Right ventricle myocardium inferior (tissue), 1 donor: Measurements from ENCODE around the gene RAB26. TPM values are rescaled to one million over a fixed set of nuclear protein-coding genes. Genes with fewer than 3 reads are reported as not detected.

Source experiments
- ATAC-seq: fragments of 200-7000 bp; cut with Tn5 transposase; one replicate; pipeline ENCODE4 v1.9.1; 2020; ENCODE audit warnings: mild to moderate bottlenecking, moderate library complexity
- DNase-seq: peaks from one replicate; pipeline ENCODE4 v3.0.0; 2021; ENCODE audit errors: missing footprints
- intact Hi-C: fragments of 100-400 bp; cut with DNase I; formaldehyde crosslinking; loops from one replicate; pipeline ENCODE4 v1.11.0; 2022
- total RNA-seq: library from RNA; stranded (reverse); fragmentation: NEBNext Ultra II Directional; extraction: Animal tissue kit (Norgen Biotek cat#: 25700); gene quantifications from one replicate; pipeline ENCODE4 v1.2.1, GENCODE V29; 2021
- donor health status: DM: no; HTN: yes; CAD: no; lungs with severe emphysema.

RAB26 gene
- total RNA-seq, 1 donor from 2014 or later, result 0.87 TPM

DNA sequence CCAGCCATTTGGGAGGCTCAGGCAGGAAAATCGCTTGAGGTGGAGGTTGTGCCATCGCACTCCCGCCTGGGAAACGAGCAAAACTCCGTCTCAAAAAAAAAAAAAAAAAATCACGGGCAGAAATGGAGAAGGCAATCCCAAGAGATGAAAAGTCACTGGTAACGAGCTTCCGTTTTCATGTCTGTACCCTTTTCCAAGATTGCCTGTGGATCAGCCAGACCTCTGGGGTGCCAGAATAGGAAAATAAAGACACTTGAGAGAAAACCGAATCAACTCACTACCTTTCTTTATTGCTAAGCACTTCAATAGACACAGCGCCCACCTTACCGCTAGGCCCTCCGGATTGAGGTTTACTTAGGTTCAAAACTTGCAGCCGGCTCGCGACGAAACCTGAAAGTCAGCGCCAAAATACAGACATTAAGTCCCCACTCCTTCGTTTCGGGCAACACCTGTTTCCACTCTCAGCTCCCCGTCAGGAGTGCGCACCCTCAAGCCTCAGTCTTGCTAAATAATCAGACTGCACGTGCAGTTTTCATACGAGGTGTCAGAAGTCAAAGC, 6.2 kb downstream of the RAB26 start:
- no peak for ATAC-seq
- intact Hi-C loops, result loop anchor here (5.0 kb wide), 2 partner anchors 53 to 98 kb away; partner anchors contain the start of genes ECI1 and MLST8
- no peak for DNase-seq

DNA sequence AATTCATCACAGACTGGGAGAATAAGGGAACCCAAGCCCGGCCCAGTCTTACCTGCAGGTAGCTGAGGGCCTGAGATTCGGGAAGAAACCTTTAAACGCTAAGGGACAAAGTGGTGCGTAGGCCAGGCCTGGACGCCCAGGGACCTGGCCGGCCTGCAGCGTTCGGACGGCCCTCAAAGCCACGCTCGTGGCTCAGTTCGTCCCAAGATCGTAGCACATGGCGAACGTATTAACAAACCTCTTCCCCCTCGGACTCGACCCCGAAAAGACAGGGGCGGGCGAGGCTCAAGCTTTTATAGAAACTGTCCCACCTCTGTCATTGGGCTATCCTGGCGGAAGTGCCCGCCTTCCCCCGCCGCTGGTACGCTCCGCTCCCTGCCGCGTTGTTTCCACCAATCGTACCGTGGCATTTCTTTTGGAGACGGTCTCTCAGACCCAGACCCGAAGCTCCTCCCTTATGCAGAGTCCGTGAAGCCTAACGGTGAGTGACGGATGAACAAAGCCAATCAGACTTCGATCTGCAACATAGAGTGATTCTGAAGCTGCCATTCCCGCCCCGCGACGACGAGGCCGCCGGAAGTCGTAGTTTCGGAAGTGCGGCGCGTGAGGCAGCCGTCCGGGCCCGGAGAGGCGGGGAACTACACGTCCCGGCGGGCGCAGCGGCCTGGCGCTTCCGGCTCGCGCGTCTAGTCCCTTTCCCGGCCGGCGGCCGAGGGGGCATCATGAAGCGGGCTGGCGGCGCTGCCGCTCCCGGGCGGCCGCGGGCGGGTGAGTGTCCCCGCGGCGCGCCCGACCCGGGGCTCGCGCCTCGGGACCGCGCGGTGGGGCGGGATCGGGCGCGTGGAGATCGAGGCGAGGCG, 6.9 kb downstream of the RAB26 start, which contains the start of gene TRAF7:
Gene TRAF7, plus strand, starts transcription at position 692 of the 860 bp plus-strand sequence. CDS start 8,139 bp downstream, outside the sequence.
- intact Hi-C loops, result loop anchor here (5.0 kb wide), 2 partner anchors 52 to 97 kb away; partner anchors contain the start of genes ECI1 and MLST8
- ATAC-seq (peak; percentile 95), DNase-seq (peak; percentile 99)

DNA sequence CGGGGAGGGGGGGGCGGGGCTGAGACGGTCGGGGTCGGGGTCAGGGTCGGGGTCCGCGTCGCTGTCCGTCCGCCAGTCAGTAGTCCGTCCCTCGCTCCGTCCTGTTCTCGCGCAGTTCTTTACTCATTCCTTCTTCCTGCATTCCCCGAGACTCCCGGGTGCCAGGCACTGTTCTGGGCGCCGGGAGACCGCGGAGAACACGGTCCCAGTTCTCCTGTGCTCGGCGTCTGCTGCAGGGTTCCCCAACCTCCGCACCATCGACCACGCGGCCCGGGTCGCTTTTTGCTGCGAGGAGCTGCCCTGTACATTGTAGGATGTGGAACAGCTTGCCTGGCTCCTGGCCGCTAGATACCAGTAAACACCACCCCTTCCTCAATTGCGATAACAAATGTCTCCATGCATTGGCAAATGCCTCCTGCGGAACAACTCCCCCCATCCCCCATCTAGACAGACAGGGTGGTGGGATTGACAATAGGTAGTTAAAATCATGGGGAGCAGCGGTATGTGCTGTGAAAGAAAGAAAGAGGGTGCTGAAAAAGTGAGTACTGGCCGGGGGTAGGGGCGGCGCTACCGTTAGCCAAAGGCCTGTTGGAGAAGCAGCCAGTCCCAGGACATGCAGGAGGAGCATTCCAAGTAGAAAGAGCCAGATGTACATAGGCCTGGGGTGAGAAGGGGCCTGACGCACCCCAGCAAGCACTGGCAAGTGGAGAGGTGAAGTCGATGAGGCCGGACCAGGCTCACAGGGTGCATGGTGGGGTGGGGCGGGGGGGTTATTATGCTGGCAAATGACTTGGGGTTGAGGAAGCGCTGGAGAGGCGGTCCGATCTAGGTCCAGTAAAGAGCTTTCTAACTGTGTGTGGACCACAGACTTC, 7.8 kb downstream of the RAB26 start:
- intact Hi-C loops, result loop anchor here (5.0 kb wide), 2 partner anchors 51 to 96 kb away; partner anchors contain the start of genes ECI1 and MLST8
- ATAC-seq (no peak), DNase-seq (no peak)

DNA sequence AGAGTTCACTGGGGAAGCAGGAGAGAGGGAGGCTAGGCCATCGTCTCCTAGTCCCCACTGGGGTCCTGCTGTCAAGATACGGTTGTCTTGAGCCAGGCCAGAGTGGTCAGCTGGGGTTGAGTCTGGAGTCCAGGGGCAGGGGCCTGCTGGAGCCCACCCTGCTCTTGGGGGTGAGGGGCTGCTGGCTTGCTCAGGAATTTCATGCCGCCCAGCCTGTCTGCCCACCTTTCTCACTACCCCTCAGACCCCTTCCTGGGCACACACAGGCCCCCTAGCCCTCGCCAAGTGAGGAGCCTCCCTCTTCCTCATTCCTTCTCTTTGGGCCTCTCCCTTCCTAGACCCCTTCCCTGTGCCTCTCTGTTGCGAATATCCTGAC, 8.4 kb downstream of the RAB26 start:
- intact Hi-C loops, result loop anchor here (5.0 kb wide), 2 partner anchors 50 to 95 kb away; partner anchors contain the start of genes ECI1 and MLST8

DNA sequence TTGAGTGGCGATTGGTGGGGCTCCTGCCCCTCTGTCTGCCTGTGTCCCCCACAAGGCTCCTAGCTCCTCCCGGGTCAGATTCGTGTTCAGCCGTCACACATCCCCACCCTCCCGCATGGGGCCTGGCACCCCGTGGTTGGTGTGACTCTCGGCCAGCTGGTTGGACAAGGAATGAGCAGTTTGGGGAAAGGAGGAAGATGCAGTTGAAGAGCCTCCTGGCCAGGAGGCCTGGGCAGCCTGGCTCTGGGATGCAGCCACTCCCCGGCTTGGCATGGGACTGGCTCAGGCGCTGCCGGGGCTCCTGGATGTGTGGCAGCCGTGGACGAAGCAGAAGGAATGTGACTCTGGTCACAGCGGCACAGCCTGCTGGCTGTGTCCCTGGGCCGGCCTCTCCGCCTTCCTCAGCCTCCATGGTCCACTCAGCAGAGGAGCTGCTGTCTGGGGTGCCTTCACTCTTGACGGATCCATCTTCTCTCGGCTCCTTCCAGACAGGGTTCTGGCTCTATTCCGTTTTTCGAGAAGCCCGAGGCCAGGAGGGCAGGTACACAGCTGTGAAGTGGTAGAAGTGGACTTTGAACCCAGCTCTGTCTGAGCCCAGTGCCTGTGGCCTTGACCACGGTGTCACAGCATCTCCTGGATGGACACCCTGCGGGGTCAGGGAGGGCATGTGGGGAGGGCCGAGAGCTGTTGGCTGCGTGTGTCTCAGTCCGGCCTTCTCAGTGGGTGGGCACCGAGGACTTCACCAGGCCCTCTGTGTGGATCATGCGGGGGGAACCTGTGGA, 9.2 kb downstream of the RAB26 start:
- DNase-seq, result no peak
- ATAC-seq, result no peak
- intact Hi-C loops, result loop anchor here (5.0 kb wide), 2 partner anchors 50 to 95 kb away; partner anchors contain the start of genes ECI1 and MLST8

More for the DNA sequence above, 8.4 kb downstream of the RAB26 start:
- DNase-seq, result no peak
- ATAC-seq, result no peak

DNA sequence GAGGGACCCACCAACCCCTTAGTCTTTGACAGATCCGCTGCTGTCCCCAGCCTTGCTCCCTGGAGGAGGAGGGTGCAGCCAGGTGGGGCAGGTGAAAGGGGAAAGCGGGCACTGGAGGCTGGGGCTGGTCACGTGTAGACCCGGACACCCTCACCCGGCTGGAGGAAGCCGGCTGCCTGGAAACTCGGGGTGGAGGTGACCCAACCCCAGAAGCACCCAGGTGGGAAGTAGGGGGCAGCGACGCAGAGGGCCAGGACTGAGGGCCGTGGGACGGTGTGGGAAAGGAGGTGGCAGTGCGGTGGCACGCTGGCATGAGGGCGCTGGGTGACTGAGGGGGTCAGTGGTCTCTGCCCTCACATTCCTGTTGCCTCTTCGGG, 9.8 kb downstream of the RAB26 start:
- intact Hi-C loops, result loop anchor here (5.0 kb wide), 2 partner anchors 49 to 94 kb away; partner anchors contain the start of genes ECI1 and MLST8
- ATAC-seq (no peak), DNase-seq (no peak)

DNA sequence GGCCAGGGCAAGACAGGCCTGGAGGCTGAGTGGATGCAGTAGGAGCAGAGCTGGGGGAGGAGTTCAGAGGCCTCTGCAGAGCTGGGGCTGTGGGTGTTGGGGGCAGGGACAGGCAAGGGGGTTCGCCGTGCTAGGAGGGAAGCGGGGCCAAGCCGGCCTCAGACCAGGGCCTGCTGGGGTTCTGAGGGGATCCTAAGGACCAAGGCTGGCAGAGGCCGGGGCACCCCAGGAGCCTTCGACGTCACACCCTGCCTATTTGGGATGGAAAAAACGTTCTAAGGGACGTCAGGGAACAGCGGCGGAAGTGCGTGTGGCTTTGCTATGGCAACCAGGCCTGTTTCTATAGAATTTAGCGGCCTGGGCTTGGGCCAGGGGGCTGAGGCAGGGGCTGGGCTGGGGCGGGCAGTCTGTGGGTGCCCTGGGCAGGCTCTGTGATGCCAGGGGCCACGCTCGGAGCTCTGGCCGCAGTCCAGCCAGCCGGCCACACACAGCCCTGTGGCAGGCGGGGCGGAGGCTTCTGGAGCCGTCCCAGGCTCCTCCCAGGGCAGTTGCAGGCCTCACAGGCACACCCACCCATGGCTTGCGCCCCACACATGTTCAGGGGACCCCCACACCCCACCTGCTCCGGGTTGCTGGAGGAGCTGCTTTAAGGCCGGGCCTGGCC, 10.9 kb downstream of the RAB26 start:
- intact Hi-C loops, result loop anchor here (5.0 kb wide), 2 partner anchors 48 to 93 kb away; partner anchors contain the start of genes ECI1 and MLST8
- DNase-seq (no peak), ATAC-seq (no peak)

DNA sequence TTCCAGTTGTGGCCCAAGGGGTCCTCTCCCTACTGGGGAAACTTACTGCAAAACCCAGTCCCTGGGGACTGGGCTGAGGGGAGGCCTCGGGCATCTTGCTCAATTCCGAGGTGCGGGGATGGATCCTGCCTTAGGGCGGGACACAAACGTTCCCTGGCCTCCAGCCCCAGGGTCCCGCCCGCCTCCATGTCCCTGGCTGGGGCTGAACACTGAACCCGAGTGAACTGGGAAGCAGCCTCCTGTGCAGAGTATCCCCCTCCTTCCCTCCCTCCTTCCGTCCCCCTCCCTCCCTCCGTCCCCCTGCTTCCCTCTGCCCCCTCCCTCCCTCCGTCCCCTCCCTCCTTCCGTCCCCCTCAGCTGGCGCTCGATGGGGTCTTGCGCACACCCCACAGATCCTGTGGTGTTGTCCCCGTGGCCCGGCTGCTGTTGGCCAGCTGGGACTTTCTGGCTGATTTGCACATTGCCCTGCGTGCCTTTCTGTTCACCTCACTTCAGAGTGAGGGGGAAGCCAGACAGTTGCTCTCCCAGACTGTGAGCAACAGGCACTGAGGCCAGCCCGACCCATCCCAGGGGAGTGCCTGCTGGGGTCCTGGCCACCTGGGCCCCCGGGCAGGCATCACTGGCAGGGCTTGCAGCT, 12.6 kb downstream of the RAB26 start:
- intact Hi-C loops, result no loop called here
- DNase-seq, result no peak
- ATAC-seq, result peak; percentile 77

DNA sequence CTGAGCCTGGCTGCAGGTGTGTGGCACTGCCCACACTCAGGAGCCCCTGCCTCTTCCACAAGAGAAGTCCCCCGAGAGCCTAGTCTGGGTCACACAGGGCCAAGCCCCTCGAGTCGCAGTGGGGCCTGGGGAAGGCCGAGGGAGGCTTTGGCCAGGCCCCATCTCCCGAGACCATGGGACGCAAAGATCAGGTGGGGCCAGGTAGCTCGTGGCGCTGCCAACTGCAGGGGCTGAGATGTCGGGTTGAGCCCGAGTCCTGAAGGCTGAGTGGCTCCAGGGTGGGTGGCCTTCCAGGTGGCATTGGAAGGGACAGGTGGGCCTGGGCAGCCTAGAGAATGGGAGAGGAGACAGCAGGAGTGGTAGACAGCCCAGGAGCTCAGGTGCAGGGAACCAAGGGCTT, 13.5 kb downstream of the RAB26 start:
- intact Hi-C loops, result no loop called here
- ATAC-seq (no peak), DNase-seq (no peak)

DNA sequence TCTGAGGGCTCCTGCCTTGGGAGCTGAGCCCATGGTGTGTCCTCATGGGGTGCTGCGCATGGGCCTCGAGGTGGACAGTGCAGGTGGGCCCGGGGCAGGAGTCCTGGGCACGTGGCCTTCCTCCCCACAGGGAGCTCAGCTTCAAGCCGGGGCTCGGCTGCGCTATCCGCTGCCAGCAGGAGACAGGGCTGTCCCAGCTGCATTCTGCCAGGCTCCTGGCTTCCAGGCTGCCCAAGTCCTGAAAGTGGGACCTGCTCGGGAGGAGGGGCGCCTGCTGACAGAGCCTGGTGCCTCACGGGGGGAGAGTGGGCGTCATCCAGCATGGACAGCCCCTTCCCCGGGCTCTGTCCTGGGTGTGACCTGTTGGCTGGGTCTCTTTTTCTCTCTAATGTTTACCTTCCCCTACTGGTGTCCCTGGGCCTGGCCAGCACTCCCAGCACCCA, 14.3 kb downstream of the RAB26 start:
- ATAC-seq (no peak), DNase-seq (no peak)
- intact Hi-C loops, result no loop called here

DNA sequence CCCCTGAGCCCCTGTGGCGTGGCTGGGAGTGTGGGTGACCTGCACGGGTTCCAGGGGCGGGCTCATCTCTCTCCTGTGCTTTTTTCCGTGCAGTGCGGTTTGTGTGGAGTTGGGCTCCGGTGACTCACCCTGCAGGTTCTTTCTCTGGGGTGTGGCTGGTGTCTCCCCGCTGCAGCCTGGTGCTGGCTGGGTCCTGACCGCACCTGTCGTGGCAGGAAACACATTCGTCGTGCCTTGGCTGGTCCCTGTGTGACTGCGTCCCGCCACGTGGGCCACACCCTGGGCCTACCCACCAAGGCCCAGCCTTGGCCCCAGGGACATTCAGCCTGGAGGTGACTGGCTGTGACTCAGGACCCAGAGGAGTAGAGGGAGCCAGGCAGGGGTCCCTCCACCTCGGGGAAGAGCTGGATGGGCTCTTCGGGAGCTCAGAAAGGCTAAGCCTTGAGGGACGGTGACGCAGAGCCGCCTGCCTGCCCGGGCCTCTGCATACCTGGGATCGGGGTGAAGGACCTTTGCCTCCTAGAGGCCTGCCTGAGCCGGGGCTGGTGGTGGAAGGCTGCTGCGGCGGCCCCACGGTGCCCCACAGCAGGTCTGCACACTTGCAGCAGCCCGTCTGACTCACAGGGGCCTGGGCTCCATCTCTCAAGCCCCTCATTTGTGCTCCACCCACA, 14.9 kb downstream of the RAB26 start:
- no peak for ATAC-seq
- intact Hi-C loops, result no loop called here

DNA sequence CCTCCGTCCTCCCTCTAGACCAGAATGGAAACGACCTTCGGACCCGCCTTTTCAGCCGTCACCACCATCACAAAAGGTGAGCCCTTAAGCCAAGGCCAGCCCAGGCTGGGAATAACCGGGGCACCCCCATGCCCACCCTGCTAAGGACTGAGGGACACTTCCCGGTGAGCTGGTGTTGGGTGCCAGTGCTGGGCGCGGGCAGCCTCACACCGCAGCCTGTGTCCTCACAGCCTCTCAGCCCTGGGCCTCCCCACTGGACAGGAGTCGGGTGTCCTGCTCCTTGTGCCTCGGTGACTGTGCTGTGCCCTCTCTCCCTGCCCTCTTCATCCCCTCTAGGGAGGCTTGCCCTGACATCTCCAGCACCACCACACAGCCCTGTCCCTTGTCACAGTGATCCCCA, 17.4 kb downstream of the RAB26 start:
- DNase-seq (no peak), ATAC-seq (no peak)
- intact Hi-C loops, result no loop called here

More for the DNA sequence above, 14.9 kb downstream of the RAB26 start:
- DNase-seq, result no peak

DNA sequence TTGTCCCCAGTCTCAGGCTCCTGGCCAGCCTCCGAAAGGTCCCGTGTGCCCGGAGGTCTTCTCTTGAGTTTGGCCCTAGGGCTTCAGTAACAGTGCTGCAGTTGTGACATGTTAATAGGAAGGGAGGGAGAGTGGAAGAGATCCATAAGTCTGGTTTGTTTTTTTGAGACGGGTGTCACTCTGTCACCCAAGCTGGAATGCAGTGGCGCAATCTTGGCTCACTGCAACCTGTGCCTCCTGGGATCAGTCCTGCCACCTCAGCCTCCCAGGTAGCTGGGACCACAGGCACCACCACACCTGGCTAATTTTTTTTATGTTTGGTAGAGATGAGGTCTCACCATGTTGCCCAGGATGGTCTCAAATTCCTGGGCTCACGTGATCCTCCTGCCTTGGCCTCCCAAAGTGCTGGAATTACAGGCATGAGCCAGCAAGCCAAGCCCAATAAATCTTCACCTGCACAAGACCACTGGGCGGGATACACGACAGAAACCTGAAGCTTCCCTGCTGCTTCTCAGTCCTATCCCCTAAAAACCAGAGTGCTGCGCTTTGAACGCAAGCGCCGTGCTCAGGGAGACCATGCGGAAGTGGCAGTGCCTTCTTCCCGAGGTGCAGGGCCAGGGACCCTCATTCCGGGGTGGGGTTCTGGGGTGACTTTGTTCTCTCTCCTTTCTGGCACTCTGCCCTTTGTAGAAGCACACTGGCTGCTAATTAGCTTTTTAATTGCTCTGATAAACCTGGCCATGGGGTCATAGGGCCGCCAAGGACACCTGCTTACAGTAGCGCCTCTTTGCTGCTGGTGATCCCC, 18.0 kb downstream of the RAB26 start:
- ATAC-seq, result no peak
- no peak for DNase-seq
- intact Hi-C loops, result no loop called here

DNA sequence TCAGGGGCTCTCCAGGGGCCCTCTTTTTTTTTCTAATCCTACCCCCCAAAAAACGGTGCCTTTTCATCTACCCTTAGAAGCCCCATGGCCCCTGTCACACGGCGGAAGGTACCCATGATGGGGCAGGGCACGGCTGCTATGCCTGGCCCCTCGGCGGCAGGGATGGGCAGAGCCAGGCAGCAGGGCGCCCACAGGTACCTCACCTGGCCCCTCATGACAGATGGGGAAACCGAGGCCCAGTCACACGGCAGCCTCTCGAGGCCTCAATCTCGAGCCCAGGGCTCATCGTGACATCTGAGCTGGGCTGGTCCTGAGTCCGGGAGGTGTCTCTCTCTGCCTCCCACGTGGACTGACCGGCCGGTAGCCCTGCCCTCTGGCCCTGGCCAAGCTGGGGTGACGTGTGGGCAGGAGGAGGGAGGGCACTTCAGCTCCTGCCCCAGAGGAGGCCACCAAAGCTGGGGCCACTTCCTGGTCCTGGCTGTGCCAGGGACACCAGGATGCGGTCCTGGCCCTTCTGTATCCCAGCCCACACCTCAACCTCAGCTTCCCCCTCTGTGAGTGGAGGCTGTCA, 18.7 kb downstream of the RAB26 start:
- intact Hi-C loops, result no loop called here
- no peak for ATAC-seq
- DNase-seq, result no peak

DNA sequence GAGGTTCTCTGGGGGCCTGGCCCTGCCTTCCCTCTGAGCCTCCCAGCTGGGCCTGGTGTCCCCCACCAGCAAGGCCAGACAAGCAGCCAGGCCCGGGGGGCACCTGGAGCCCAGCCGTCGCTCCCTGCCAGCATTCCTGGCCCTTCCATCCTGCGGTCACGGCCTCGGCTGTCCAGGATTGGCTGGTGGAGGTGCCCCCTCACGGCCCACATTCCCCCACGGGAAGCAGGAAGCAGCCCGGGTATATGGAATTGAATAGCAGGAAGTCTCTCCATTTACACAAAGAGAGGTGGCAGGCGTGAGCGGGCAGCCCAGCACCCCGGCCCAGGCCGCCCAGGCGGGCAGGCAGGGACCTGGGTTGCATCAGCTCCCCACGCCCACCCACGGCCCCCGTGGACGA, 21.7 kb downstream of the RAB26 start:
- intact Hi-C loops, result no loop called here
- no peak for DNase-seq
- no peak for ATAC-seq
